Activated T-cell treated with anti-CD3 and anti-CD28 coated beads, Interleukin-2, amount 50 U/mL, for 24 hours (primary cell): ENCODE data around the gene GABARAP.

Source experiments
- DNase-seq: peaks from one replicate; pipeline ENCODE4 v3.0.0-alpha.2; 2020
- H3K27ac Mint-ChIP-seq: 2 replicates; pipeline ENCODE4 v1.8.0; 2020; ENCODE audit warnings: mild to moderate bottlenecking, mixed read lengths
- H3K27me3 Mint-ChIP-seq: 2 replicates; pipeline ENCODE4 v1.8.0; 2020; ENCODE audit warnings: mixed read lengths
- H3K36me3 Mint-ChIP-seq: 2 replicates; pipeline ENCODE4 v1.8.0; 2020; ENCODE audit warnings: low read depth, mixed read lengths
- H3K4me1 Mint-ChIP-seq: 2 replicates; pipeline ENCODE4 v1.8.0; 2020; ENCODE audit warnings: low read depth, mixed read lengths
- H3K4me3 Mint-ChIP-seq: 2 replicates; pipeline ENCODE4 v1.8.0; 2020; ENCODE audit warnings: mild to moderate bottlenecking, moderate library complexity, mixed read lengths
- H3K9me3 Mint-ChIP-seq: 2 replicates; pipeline ENCODE4 v1.8.0; 2020; ENCODE audit warnings: mixed read lengths

The GABARAP gene

DNA sequence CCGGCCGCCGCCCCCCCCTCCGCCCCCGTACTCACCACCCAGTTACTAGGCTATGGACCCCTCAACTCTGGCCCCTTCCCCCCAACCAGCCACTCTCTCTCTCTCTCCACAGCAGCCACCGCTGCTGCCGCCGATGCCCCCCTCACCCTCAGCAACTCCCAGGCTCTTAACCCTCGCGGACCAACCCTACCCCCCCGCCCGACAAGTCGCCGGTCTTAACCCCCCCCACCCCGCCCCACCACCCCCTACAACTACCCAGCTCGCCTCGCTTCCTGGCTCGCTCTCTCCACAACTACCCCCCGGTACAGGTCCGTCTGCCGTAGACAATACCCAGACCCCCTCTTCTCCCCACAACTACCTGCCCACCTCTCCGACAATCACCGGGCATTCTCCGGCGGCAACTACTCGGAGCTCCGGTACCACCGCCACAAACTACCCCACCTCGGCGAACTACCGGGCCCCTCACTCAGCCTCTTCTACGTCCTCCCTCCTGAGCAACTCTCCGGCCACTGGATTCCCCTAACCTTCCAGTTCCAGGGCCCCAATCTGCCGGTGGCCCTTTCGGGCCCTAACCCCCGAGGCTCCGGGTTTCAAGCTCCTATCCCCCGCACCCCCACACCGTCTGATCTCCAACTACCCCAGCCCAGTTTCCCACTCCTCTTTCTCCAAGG is 3.7 kb downstream of the GABARAP start:
- H3K4me1 Mint-ChIP-seq = peaks cover 68% of the 10 kb centered on the region
- DNase-seq = peak; percentile 66

DNA sequence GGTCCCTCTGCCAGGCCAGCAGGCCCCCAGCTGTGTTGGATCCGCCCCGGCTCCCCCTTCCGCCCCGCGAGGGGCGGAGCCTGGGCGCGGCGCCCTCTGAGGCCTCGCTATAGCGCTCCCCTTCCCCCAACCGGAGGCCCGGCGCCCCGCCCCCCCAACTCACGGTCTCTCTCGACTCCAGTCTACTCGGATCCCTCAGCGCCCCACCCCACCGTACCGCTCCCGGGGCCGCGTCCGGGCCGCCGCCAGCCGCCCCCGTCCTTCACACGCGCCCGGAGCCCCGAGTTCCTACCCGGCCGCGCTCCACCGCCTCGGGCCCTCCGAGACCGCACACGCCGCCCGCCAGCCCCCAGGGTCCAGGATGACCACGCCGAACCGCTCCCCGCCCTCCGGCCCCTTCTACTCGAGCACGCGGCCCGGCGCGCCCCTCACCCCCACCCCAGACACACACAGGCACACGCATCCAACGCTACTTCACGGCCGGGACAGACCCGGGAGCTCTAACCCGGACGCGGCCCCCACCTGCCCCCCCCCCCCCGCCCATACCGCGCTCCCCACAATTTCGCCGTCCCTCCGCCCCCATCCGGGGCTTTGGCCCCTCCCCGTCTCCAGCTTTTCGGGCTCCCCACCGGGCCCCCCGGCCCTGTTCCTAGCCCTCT is 4.4 kb downstream of the GABARAP start:
- Mint-ChIP-seq H3K27me3 (no peaks in the 10 kb centered on the region), H3K9me3 (no peaks in the 10 kb centered on the region), H3K27ac (peak overlapping the region; percentile 87), H3K4me1 (peaks cover 66% of the 10 kb centered on the region), H3K36me3 (peaks cover 82% of the 10 kb centered on the region), H3K4me3 (peak overlapping the region; percentile 98)
- DNase-seq = peak; percentile 90

More for the DNA sequence above, 3.7 kb downstream of the GABARAP start:
- Mint-ChIP-seq H3K4me3 (peak overlapping the region; percentile 98), H3K9me3 (no peaks in the 10 kb centered on the region), H3K27ac (peak overlapping the region; percentile 99), H3K36me3 (peaks cover 81% of the 10 kb centered on the region), H3K27me3 (no peaks in the 10 kb centered on the region)

DNA sequence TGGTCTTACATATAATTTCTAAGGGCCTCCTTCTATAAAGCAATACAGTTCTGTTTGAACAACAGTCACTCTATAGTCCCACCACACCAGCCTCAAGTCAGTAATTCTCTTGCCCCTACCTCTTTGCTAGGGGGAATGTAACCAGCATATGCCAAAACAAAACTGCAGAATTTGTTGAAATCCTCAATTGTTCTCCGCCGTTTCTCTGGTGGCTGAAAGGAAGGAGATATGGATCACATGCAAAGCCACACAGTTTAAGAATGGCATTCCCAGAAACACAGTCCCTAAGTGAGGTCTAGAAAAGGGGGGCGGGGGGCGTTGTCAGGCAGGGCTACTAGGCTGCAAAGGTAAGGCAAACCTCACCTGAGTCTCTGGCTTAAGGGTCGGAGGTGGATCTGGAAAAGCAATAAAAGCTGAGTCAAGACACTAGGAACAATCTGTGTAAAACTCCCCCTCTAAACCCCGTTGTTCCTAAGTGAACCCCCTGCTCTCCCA is 4.9 kb downstream of the GABARAP start:
- no peaks in the 10 kb centered on the region for H3K27me3 Mint-ChIP-seq
- H3K9me3 Mint-ChIP-seq = no peaks in the 10 kb centered on the region
- no peak for DNase-seq
- peak overlapping the region; percentile 98 for H3K4me3 Mint-ChIP-seq
- H3K4me1 Mint-ChIP-seq = peaks cover 65% of the 10 kb centered on the region
- peaks cover 80% of the 10 kb centered on the region for H3K36me3 Mint-ChIP-seq
- peak overlapping the region; percentile 87 for H3K27ac Mint-ChIP-seq

DNA sequence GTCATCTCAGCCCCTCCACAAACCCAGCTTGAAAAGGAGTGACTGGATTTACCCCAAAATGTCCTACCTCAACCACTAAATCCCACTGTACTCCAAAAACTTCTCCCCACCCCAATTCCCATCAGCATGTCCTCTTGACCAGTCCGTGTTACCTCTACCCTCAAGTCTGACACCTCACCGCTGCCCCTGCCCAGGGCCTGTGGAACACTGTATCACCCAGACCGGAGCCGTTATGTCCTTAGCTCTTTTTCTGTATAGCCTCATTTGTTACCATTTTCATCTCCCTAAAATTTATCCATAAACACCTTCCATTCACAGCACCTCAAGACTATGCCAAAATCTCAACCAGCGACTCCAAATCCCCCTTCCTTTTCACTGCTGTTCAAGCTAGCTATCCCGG is 5.4 kb downstream of the GABARAP start:
- Mint-ChIP-seq H3K27ac (peak overlapping the region; percentile 87), H3K4me1 (peaks cover 67% of the 10 kb centered on the region), H3K27me3 (no peaks in the 10 kb centered on the region), H3K4me3 (peak overlapping the region; percentile 98), H3K36me3 (peaks cover 80% of the 10 kb centered on the region), H3K9me3 (no peaks in the 10 kb centered on the region)
- DNase-seq = no peak

DNA sequence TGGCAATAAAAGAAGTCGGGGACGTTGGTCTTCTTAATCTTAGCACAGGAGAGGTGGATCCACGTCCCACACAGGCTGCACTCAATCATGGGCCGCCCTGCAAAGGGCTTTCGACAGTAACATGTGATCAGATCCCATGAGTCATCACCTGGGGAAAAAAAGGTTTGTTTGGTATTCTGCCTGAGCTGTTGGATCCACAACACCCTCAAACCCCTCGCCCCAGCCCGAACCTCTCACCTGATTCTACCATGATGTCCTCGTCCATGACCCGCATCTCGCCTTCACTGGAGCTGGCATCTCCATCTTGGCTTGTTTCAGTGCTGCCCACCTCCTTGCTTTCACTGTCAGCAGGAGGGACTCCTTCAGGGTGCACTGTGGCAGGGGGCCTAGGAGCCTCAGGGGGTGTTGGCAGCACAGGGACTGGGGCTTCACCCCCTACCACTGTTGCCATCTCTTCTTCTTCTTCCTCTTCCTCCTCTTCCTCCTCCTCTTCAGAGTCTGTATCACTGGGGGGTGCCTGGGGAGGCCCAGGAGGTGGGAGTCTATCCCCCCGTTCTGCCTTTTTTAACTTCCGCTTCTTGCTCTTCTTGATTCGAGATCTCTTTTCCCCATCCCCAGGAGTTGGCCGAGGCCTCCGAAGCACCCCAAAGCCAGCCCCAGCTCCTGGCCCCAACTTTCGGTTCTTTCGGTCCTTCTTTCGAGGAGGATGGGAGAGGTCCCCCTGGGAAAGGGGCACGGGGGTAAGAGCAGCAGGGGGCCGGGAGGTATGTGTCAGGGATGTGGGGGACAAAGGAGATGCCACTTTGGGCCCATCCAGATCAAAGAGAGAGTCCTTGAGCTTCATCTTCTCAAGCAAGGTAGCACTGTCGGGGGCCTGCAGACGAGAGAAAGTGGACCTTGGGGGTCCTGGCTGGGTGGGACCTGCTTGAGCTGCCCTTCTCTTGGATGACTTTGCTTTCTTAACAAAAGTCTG is 6.3 kb downstream of the GABARAP start:
- H3K9me3 Mint-ChIP-seq = no peaks in the 10 kb centered on the region
- H3K4me3 Mint-ChIP-seq = peak overlapping the region; percentile 96
- peaks cover 63% of the 10 kb centered on the region for H3K4me1 Mint-ChIP-seq
- DNase-seq = no peak
- no peaks in the 10 kb centered on the region for H3K27me3 Mint-ChIP-seq
- H3K27ac Mint-ChIP-seq = peak overlapping the region; percentile 96
- H3K36me3 Mint-ChIP-seq = peaks cover 77% of the 10 kb centered on the region

DNA sequence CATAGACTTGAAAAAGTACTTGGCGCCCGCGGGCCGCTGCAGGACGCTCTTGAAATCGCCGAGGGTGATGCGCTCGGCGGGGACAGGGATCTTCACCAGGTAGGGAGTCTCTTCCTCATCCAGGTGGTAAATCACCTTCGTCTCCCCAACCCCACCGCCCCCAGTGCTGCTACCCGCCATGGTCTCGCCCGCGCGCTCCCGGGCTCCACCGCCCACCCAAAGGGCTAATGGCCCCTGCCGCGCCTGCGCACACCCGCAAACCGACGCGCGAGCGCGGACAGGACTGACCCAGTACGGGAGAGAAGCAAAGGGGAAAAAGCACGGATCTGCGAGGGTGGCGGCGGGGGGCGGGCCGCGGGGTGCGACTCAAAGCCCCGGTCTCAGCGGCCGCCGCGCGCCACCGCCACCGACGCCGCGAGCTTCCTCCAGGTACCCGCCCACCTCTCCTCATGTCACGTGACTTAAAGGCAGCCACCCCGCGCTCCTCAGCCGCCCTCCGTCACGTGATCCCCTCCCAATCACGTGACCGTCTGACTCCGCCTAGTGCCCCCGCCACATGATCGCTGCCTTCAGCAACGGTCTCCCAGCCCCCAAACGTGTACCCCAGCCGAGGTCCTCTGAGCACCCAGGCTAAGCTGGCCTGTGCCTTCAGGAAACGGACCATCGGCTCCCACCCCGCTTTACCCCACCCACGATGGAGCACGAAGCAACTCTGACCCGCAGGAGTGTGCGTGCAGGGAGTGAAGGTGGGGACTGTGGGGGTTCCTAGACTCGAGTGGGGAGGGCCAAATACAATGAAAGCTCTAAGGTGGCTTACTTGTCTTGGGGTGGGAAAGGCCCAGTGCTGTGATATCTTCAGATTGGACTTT is 7.9 kb downstream of the GABARAP start, which contains the start of gene DVL2:
Gene DVL2 (minus strand): TSS at position 435 of the 869 bp plus-strand sequence. CDS start 255 bp downstream, at position 180.
- no peaks in the 10 kb centered on the region for H3K9me3 Mint-ChIP-seq
- peak; percentile 95 for DNase-seq
- peaks cover 80% of the 10 kb centered on the region for H3K36me3 Mint-ChIP-seq
- H3K4me3 Mint-ChIP-seq = peak within 1 kb of the TSS; percentile 96
- H3K4me1 Mint-ChIP-seq = peaks cover 56% of the 10 kb centered on the region
- no peaks in the 10 kb centered on the region for H3K27me3 Mint-ChIP-seq
- H3K27ac Mint-ChIP-seq = peak within 1 kb of the TSS; percentile 96

DNA sequence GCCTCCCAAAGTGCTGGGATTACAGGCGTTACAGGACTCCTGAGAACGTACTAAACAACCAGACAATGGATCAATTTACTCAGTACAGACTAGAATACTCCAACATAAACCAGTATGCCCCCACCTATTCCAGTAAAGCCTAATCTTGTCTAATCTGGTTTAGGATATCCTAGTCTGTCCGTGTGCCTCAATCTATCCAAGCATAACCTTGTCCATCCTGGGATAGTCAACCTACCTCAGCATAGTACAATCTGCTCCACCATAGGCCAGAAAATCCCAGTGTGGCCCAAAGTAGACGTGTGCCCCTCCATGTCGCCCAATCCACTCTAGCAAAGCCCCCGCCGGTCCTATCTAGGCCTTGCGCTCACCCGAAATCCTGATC is 8.6 kb downstream of the GABARAP start:
- peak overlapping the region; percentile 96 for H3K27ac Mint-ChIP-seq
- no peaks in the 10 kb centered on the region for H3K9me3 Mint-ChIP-seq
- peak overlapping the region; percentile 96 for H3K4me3 Mint-ChIP-seq
- peaks cover 60% of the 10 kb centered on the region for H3K4me1 Mint-ChIP-seq
- H3K27me3 Mint-ChIP-seq = no peaks in the 10 kb centered on the region
- no peak for DNase-seq
- H3K36me3 Mint-ChIP-seq = peaks cover 82% of the 10 kb centered on the region

DNA sequence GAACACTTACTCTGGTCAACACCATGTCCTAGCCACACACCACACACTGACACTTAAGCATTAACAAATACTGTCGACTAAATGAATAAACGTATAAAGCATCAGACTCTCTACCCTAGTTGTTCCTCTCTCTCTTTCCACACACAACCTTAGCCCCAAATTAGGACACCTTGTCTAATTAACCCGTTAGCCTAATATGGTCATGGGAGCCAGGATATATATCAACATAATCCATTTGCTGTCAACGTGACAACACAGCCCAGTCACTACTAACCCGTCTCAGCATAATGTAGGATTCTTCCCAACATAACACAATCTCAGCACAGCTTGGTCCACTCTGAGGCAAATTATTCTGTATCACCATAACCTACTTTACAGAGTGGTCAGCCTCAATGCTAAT is 10.1 kb downstream of the GABARAP start:
- no peak for DNase-seq
- Mint-ChIP-seq H3K4me3 (peak overlapping the region; percentile 96), H3K27ac (peak overlapping the region; percentile 13), H3K4me1 (peaks cover 65% of the 10 kb centered on the region), H3K27me3 (no peaks in the 10 kb centered on the region), H3K9me3 (no peaks in the 10 kb centered on the region), H3K36me3 (peaks cover 92% of the 10 kb centered on the region)

DNA sequence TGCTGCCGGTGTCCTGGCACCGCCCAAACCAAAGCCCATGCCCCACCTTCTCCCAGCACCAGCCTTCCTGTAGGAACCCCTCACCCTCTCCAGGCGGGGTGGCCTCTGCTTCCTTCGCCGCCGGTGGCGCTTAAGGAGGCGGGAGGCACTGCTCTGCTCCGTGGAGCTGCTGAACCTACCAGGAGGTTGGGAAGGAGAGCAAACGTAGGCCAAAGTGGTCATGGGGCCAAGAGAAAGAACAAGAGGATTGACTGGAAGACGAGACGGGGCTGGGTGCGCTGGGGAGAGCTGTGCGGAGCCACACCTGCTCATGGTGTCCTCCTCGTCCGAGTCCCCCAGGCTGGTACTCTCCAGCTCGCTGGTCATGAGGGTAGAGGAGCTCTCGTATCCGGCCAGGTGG is 12.7 kb downstream of the GABARAP start:
- H3K4me3 Mint-ChIP-seq = no peak overlapping the region
- no peaks in the 10 kb centered on the region for H3K9me3 Mint-ChIP-seq
- H3K27ac Mint-ChIP-seq = peak overlapping the region; percentile 52
- peaks cover 90% of the 10 kb centered on the region for H3K36me3 Mint-ChIP-seq
- H3K27me3 Mint-ChIP-seq = no peaks in the 10 kb centered on the region
- no peak for DNase-seq
- peaks cover 39% of the 10 kb centered on the region for H3K4me1 Mint-ChIP-seq

DNA sequence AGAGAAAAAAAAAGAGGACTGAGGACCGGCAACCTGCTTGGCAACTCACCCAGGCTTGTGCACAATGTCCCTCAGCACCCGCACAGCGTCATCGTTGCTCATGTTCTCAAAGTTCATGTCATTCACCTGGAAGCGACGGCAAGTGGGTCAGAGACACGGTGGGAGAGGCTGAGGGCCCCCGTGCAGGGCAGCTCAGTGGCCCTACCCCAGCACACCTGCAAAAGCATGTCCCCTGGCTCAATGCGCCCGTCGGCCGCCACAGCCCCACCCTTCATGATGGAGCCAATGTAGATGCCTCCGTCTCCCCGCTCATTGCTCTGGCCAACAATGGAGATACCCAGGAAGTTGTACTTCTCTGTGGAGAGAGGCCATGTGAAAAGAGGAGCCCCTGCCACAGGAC is 13.3 kb downstream of the GABARAP start:
- DNase-seq = no peak
- Mint-ChIP-seq H3K4me1 (peaks cover 37% of the 10 kb centered on the region), H3K4me3 (no peak overlapping the region), H3K36me3 (peaks cover 90% of the 10 kb centered on the region), H3K27me3 (no peaks in the 10 kb centered on the region), H3K27ac (peak overlapping the region; percentile 52), H3K9me3 (no peaks in the 10 kb centered on the region)

DNA sequence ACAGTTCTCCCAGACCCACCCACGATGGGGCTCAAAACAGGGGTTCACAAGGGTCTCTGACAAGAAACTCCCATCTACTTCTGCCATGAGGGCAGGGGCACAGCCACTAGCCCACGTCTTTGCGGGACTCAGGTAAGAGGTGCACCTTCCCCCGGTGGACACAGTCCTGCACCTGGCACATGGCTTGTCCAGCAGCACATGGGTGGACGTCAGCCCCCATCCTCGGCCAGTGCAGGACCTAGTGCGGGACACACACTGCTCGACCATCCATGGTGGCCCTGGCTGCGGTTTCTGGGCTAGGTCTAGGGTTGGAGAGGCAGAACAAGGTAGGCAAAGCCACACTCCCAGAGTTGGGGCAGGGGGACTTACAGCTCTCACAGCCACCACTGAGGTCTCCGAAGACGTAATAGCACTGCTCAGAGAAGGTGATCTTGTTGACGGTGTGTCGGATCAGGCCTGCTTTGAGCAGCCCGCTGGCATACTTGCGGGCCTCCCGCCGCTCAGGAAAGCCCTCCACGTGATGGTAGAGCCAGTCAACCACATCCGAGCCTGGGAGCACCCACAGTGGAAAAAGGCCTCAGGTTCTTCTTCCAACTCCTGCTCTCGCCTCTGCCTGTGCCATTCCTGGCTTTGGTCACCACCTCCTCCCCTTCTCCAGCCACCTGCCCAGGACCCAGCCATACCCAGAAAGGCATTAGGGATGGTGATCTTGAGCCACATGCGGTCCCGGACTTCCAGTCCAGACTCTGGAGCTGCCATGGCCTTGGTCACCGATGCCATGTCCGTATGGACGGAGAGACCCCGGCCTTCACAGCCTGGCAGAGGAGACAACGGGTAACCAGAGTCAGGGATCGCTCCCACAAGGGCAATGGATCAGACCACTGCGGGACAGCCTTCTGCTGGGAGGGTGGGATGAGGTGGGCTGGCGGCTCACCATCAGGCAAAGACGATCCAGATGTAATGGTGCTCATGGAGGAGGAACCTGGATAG is 15.2 kb downstream of the GABARAP start:
- Mint-ChIP-seq H3K27ac (peak overlapping the region; percentile 69), H3K4me3 (no peak overlapping the region), H3K36me3 (peaks cover 93% of the 10 kb centered on the region), H3K27me3 (no peaks in the 10 kb centered on the region), H3K9me3 (no peaks in the 10 kb centered on the region), H3K4me1 (peaks cover 27% of the 10 kb centered on the region)
- no peak for DNase-seq

DNA sequence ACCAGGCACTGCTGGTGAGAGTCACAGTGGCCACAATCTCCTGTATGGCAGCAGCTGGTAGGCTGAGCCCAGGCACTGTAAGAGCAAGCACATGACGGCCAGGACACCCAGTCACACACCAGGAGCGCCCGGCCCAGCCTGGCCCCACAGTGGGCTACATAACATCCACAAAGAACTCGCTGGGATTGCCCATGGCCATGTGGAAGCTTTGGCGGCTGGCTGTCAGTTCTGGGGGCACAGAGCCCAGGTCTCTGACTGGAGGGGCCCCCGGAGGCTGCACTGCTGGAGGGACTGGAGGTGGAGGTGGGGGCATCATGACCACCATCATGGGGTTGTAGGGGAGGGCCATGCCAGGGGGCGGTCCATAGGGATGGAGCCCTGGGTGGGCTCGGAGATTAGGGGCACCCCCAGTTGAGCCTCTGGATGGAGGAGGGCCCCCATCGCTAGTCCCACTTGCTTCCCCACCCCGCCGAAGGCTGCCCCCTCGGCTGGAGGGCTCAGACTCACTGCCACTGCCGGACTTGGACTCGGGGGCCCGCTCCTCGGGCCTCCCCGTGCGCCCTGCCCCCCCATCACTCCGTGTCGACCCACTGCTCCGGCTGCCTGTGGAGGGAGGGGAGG is 16.4 kb downstream of the GABARAP start:
- peaks cover 28% of the 10 kb centered on the region for H3K4me1 Mint-ChIP-seq
- no peak overlapping the region for H3K27ac Mint-ChIP-seq
- H3K9me3 Mint-ChIP-seq = no peaks in the 10 kb centered on the region
- DNase-seq = no peak
- H3K27me3 Mint-ChIP-seq = no peaks in the 10 kb centered on the region
- peaks cover 97% of the 10 kb centered on the region for H3K36me3 Mint-ChIP-seq
- no peak overlapping the region for H3K4me3 Mint-ChIP-seq
